OCI-LY7 (cell line): ENCODE measurements around the gene RNF157.

Experiments used
- EZH2phosphoT487 ChIP-seq: fragments of 200-600 bp; sonication (generic); IDR thresholded peaks from 2 replicates; pipeline ENCODE4 v1.6.1; 2018; ENCODE audit warnings: low read depth, borderline replicate concordance, mild to moderate bottlenecking, mixed run types, antibody characterized with exemption, low read length, moderate library complexity, mixed read lengths
- TF ChIP-seq, protein P1 (sequence below): fragments of 200-600 bp; sonication (generic); conservative IDR thresholded peaks from 2 replicates; pipeline ENCODE4 v1.5.1; 2014; ENCODE audit warnings: mild to moderate bottlenecking, antibody characterized with exemption, low read length, moderate library complexity, mixed read lengths

DNA sequence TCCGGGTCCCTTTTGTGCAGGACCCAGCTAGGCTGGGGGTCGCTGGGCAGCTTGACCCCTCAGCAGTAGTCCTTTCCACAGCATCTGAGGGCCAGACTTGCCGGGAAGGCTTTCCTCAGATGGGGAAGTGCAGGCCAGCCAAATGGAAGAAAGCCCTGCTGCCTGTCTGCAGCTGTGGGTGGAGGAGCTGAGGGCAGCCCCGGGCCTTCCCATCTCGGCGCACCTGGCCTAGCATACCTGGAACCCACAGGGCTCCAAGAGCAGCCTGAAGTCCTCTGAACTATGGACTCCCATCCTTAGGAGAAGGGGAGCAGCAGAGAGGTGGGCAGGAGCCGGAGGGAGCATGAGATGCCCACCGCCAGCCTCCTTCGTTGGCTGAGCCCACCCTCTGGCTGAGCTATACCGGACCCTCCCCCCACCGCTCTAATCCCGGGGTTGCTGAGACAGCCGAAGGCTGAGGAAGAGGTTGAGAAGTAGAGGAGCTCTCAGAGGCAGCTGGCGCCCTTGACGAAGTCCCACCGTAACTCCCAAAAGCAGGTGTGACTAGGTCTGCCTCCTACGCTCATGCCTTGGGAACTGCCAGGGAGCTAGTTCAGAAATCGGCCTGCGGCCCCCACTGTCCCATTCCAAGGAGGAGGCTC is 38.1 kb upstream of the RNF157 start:
- TF ChIP-seq, protein P1, sequence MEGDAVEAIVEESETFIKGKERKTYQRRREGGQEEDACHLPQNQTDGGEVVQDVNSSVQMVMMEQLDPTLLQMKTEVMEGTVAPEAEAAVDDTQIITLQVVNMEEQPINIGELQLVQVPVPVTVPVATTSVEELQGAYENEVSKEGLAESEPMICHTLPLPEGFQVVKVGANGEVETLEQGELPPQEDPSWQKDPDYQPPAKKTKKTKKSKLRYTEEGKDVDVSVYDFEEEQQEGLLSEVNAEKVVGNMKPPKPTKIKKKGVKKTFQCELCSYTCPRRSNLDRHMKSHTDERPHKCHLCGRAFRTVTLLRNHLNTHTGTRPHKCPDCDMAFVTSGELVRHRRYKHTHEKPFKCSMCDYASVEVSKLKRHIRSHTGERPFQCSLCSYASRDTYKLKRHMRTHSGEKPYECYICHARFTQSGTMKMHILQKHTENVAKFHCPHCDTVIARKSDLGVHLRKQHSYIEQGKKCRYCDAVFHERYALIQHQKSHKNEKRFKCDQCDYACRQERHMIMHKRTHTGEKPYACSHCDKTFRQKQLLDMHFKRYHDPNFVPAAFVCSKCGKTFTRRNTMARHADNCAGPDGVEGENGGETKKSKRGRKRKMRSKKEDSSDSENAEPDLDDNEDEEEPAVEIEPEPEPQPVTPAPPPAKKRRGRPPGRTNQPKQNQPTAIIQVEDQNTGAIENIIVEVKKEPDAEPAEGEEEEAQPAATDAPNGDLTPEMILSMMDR: no peak
- no peak for TF ChIP-seq EZH2phosphoT487
